ENCODE results near the gene RRP15.

DNA sequence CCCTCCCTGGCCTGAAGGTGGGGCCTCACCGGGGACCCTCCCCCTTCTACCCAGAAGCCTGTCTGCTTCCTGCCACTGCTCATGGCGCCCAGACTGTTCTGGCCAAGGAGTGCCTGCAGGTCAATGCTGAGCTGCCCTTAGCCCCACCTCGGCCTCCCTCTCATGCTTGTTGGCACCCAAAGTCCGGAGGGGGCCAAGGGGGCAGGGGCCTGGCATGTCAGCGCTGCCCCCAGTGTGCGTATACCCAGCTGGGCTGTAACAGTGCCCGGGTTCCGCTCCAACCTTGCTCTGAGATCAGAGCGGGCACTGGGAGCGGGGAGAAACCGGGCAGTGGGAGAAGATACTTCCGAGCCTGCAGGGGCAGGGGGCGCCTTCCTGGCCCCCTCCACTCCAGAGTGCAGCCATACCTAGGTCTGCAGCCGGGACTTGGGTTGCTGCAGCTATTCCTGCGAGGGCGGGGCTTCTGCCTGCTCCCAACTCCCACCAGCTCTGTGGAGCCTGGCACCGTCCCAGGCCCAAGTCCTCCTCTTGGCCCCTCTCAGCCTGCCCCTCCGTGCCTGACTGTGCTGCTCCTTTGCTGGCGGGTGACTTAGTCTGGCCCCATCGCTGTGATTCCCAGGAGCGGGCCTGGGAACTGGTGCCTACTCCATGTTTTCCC lies 38.6 kb downstream of the RRP15 start:
- no peak for TF ChIP-seq SIN3A (IDR thresholded peaks at IDR 0.05; ENCODE audit: borderline replicate concordance, insufficient read depth, low read length)
- TF ChIP-seq, protein P1, sequence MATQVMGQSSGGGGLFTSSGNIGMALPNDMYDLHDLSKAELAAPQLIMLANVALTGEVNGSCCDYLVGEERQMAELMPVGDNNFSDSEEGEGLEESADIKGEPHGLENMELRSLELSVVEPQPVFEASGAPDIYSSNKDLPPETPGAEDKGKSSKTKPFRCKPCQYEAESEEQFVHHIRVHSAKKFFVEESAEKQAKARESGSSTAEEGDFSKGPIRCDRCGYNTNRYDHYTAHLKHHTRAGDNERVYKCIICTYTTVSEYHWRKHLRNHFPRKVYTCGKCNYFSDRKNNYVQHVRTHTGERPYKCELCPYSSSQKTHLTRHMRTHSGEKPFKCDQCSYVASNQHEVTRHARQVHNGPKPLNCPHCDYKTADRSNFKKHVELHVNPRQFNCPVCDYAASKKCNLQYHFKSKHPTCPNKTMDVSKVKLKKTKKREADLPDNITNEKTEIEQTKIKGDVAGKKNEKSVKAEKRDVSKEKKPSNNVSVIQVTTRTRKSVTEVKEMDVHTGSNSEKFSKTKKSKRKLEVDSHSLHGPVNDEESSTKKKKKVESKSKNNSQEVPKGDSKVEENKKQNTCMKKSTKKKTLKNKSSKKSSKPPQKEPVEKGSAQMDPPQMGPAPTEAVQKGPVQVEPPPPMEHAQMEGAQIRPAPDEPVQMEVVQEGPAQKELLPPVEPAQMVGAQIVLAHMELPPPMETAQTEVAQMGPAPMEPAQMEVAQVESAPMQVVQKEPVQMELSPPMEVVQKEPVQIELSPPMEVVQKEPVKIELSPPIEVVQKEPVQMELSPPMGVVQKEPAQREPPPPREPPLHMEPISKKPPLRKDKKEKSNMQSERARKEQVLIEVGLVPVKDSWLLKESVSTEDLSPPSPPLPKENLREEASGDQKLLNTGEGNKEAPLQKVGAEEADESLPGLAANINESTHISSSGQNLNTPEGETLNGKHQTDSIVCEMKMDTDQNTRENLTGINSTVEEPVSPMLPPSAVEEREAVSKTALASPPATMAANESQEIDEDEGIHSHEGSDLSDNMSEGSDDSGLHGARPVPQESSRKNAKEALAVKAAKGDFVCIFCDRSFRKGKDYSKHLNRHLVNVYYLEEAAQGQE (IDR thresholded peaks at IDR 0.05; ENCODE audit: insufficient read depth in 1 of 2, low read depth in 2 of 2, low read length in 2 of 2): no peak
- TF ChIP-seq POLR2AphosphoS5 (IDR thresholded peaks at IDR 0.05; ENCODE audit: low read depth, low read length): no peak

Data from PFSK-1 (cell line).